Heart left ventricle (tissue), 16 donors: Measurements from ENCODE around the gene FREM2. TPM values are rescaled to one million over a fixed set of nuclear protein-coding genes. Genes with fewer than 3 reads are reported as not detected.

Experiments used
- ATAC-seq, 4 donors: fragments of 200-7000 bp; cut with Tn5 transposase; one replicate each; pipeline ENCODE4 v1.9.1; 2020 to 2022; ENCODE audit warnings: moderate library complexity in 4 of 4, mild to moderate bottlenecking in 3 of 4, moderate number of reproducible peaks in 1 of 4
- DNase-seq, 5 donors: peaks; one replicate each; pipeline ENCODE4 v3.0.0-alpha.2; 2020
- H3K27ac ChIP-seq, 12 donors: fragments of 200-600 bp; sonication (generic) in 4 of 12; one replicate each; pipeline versions ENCODE4 v1.5.0 to v1.8.0; 2016 to 2022; ENCODE audit warnings: mild to moderate bottlenecking in 2 of 12
- H3K27me3 ChIP-seq, 9 donors: fragments of 200-600 bp; sonication (generic) in 2 of 9; one replicate each; pipeline versions ENCODE4 v1.5.1 to v1.8.0; 2016 to 2022; ENCODE audit warnings: mild to moderate bottlenecking in 3 of 9
- H3K36me3 ChIP-seq, 9 donors: fragments of 200-600 bp; sonication (generic) in 2 of 9; one replicate each; pipeline versions ENCODE4 v1.5.0 to v1.8.0; 2018 to 2022; ENCODE audit warnings: mild to moderate bottlenecking in 2 of 9
- H3K4me1 ChIP-seq, 12 donors: fragments of 200-600 bp; sonication (generic) in 4 of 12; one replicate each; pipeline versions ENCODE4 v1.5.0 to v1.8.0; 2016 to 2022; ENCODE audit warnings: mild to moderate bottlenecking in 3 of 12
- H3K4me3 ChIP-seq, 12 donors: fragments of 200-600 bp; sonication (generic) in 4 of 12; one replicate each; pipeline versions ENCODE4 v1.5.0 to v1.8.0; 2017 to 2022; ENCODE audit warnings: mild to moderate bottlenecking in 9 of 12, moderate library complexity in 4 of 12
- H3K9me3 ChIP-seq, 12 donors: fragments of 200-600 bp; sonication (generic) in 4 of 12; one replicate each; pipeline versions ENCODE4 v1.5.0 to v1.8.0; 2016 to 2022; ENCODE audit warnings: mild to moderate bottlenecking in 1 of 12
- POLR2A ChIP-seq, 2 donors: fragments of 450-650 bp; IDR thresholded peaks; one replicate each; pipeline ENCODE4 v1.6.1; 2017; ENCODE audit warnings: antibody characterized with exemption in 2 of 2, mild to moderate bottlenecking in 2 of 2, moderate library complexity in 2 of 2
- WGBS, 4 donors: extraction: QIAGEN DNeasy Blood & Tissue Kit in 2 of 4; methylation state at CpG; one replicate each; pipeline versions ENCODE4 v1.1.5 to v1.1.7; 2013 to 2018; 5-methylcytosine and 5-hydroxymethylcytosine counted together
- intact Hi-C, 10 donors: fragments of 100-400 bp; cut with DNase I; formaldehyde crosslinking; loops; one replicate each; pipeline versions ENCODE4 v1.11.1 to v1.14.2; 2022
- polyA plus RNA-seq, 2 donors: library from polyadenylated mRNA; stranded (reverse); fragments of 200-250 nt; gene quantifications; one replicate each; pipeline ENCODE4 v1.2.3, GENCODE V29; 2013
- total RNA-seq, 9 donors: library from RNA; depleted of rRNA in 2 of 9; stranded (reverse); fragments of >200 nt in 2 of 9; fragmentation: NEBNext Ultra II Directional in 3 of 9; extraction: Animal tissue kit (Norgen Biotek cat#: 25700) in 3 of 9; gene quantifications; one replicate each; pipeline versions ENCODE4 v1.1.0 to v1.2.4, GENCODE V29; 2016 to 2023
- TF ChIP-seq, protein P1 (sequence below), 12 donors: fragments of 200-600 bp; sonication (generic) in 4 of 12; IDR thresholded peaks; one replicate each; pipeline versions ENCODE4 v1.5.0 to v1.8.0; 2018 to 2022; ENCODE audit warnings: antibody characterized with exemption in 12 of 12, mild to moderate bottlenecking in 5 of 12
- donor health status: ischemic (EF 13 %, LVEDD 7.1; RV severe dilation, severe dysfunction).
- donor health status: healthy with polysubstance abuse.
- donor health status: DM: no; HTN: yes; CAD: no.
- donor health status: DM: no; HTN: no; CAD: no.
- donor health status: ischemic (EF 25% LVEDD 6.9; RV normal size, moderate dysfunction).
- donor health status: ischemic (EF 25% LVEDD 5.7; RV mildly dilated, moderate dysfunction).
- donor health status: healthy.
- donor health status: DM: yes; HTN: yes; CAD: no.
- donor health status: ischemic (EF 35%, LVEDD 5.7; RV mildly dilated, moderate dysfunction).
- donor health status: nonischemic (EF 11% LVEDD 7.7; RV severe dilation, severe dysfunction).
- donor health status: DM: yes; HTN: yes; CAD: no.
- donor health status: PGD.
- donor health status: ischemic (EF 29% LVEDD 5.4; RV normal size, mild dysfunction).
- donor health status: nonischemic (EF 23%, LVEDD 6.1; RV moderate dilation, normal function).

The FREM2 gene
- total and polyA plus RNA-seq, 11 donors: 0.02 to 0.35 (median 0.13) TPM

DNA sequence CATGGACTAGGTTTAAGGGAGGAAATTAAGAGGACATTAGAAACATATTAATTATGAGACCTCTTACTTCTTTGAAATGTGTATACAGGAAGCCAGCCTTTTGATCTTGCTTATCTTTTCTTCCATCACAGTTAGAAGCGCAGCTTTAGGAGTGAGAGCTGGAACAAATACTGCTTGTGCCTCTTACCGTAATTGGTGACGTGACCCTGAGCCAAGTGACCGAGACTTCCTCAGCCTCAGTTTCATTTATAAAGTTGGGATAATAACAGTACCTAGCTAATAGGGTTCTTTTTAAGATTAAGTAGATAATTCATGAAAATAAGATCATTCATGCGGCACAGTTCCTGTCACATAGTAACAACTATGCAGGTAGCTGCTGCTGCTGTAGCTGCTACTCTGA, 18.5 kb downstream of the FREM2 start:
- no peaks in the 10 kb centered on the region for H3K4me1 ChIP-seq
- H3K27ac ChIP-seq: no peak overlapping the region
- ATAC-seq (no peak), DNase-seq (no peak)
- H3K27me3 ChIP-seq: peaks cover 0 to 4% (median 0%) of the 10 kb centered on the region in 9 donors
- 82 to 86% (median 84%) methylated on average over 5 of the region's 5 CpGs for WGBS, 4 donors
- no peak overlapping the region for H3K4me3 ChIP-seq
- TF ChIP-seq, protein P1, sequence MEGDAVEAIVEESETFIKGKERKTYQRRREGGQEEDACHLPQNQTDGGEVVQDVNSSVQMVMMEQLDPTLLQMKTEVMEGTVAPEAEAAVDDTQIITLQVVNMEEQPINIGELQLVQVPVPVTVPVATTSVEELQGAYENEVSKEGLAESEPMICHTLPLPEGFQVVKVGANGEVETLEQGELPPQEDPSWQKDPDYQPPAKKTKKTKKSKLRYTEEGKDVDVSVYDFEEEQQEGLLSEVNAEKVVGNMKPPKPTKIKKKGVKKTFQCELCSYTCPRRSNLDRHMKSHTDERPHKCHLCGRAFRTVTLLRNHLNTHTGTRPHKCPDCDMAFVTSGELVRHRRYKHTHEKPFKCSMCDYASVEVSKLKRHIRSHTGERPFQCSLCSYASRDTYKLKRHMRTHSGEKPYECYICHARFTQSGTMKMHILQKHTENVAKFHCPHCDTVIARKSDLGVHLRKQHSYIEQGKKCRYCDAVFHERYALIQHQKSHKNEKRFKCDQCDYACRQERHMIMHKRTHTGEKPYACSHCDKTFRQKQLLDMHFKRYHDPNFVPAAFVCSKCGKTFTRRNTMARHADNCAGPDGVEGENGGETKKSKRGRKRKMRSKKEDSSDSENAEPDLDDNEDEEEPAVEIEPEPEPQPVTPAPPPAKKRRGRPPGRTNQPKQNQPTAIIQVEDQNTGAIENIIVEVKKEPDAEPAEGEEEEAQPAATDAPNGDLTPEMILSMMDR (IDR thresholded peaks at IDR 0.05): no peak
- TF ChIP-seq POLR2A (IDR thresholded peaks at IDR 0.05): no peak
- intact Hi-C loops: no loop called here
- H3K9me3 ChIP-seq: no peaks in the 10 kb centered on the region
- no peaks in the 10 kb centered on the region for H3K36me3 ChIP-seq

DNA sequence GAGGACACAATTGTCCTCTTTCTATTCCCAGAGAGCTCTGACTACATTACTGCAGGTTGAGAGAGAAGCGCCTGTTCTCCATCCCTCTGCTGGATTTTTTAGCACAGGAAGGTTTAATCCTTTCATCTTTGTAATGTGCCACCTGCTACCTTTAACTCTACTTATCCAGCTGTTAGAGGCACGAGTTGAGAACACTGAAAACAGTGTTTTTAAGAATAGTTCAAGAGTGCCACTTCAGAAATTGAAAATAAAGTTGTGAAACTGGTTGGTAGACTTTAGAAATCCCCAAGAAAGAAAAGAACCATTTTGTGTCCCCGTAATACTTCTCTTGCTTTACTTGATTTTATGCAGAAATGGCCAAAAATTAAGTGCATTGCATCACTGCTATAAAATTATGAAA, 20.6 kb downstream of the FREM2 start:
- intact Hi-C loops: no loop called here
- Histone ChIP-seq H3K27ac (no peak overlapping the region), H3K4me1 (no peaks in the 10 kb centered on the region), H3K9me3 (no peaks in the 10 kb centered on the region), H3K27me3 (no peaks in the 10 kb centered on the region), H3K36me3 (no peaks in the 10 kb centered on the region), H3K4me3 (no peak overlapping the region)
- no peak for TF ChIP-seq POLR2A (IDR thresholded peaks at IDR 0.05)
- TF ChIP-seq, protein P1 (IDR thresholded peaks at IDR 0.05): no peak
- ATAC-seq (no peak), DNase-seq (no peak)
- 77 to 79% (median 78%) methylated on average over 3 of the region's 3 CpGs for WGBS, 4 donors

DNA sequence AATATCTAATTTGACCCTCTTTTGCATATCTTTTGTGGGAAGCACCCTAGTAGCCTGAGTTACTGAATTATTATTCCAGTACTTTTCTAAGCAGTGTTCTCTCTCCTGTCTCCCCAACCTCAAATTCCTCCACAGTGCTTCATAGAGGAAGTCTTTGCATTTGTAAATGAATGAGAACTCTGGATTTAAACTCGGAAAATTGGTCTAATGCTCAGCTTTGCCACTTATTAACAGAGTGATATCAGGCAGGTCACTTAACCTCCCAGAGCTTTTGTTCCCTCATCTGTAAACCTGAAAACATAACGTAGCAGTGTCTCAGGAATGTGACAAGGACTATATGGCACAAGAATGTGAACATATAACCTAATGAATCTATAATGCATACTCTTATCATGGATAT, 26.2 kb downstream of the FREM2 start:
- WGBS, 4 donors: 70 to 79% (median 73%) methylated on average over 2 of the region's 2 CpGs
- intact Hi-C loops: no loop called here
- no peak for DNase-seq
- no peak for TF ChIP-seq POLR2A (IDR thresholded peaks at IDR 0.05)
- TF ChIP-seq, protein P1 (IDR thresholded peaks at IDR 0.05): no peak
- H3K9me3 ChIP-seq: no peaks in the 10 kb centered on the region
- H3K4me3 ChIP-seq: no peak overlapping the region
- H3K27me3 ChIP-seq: peaks cover 0 to 3% (median 0%) of the 10 kb centered on the region in 9 donors
- no peak overlapping the region for H3K27ac ChIP-seq
- no peaks in the 10 kb centered on the region for H3K36me3 ChIP-seq
- no peaks in the 10 kb centered on the region for H3K4me1 ChIP-seq
- no peak for ATAC-seq

DNA sequence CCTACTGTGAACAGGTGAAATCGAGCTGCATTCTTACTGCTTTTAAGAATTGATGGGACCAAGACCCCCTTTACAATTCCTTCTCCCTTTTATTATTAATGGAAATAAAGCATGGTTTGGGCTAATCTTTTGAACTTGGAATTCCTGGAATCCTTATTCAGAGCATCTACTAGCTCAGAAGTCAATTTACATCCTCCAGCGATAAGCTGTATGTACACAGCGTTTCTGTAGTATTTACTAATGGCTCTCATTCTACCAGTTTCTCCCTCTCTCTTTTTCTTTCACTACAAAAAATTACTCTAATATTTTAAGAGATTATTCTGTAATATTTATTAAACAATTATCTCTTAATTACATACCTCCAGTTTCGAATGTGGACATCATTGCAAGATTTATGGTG, 31.5 kb downstream of the FREM2 start:
- Histone ChIP-seq H3K9me3 (no peaks in the 10 kb centered on the region), H3K27me3 (peaks cover 0 to 3% (median 0%) of the 10 kb centered on the region in 9 donors), H3K36me3 (no peaks in the 10 kb centered on the region), H3K4me1 (no peaks in the 10 kb centered on the region), H3K27ac (no peak overlapping the region), H3K4me3 (no peak overlapping the region)
- DNase-seq: no peak
- intact Hi-C loops: no loop called here
- 77 to 89% (median 80%) methylated on average over 4 of the region's 4 CpGs for WGBS, 4 donors
- ATAC-seq: no peak
- TF ChIP-seq POLR2A (IDR thresholded peaks at IDR 0.05): no peak
- TF ChIP-seq, protein P1 (IDR thresholded peaks at IDR 0.05): no peak
